Stimulated activated CD8-positive, alpha-beta memory T cell treated with anti-CD3 and anti-CD28 coated beads, Interleukin-4, amount 100 ng/mL, for 48 hours (primary cell): ENCODE measurements around the gene LAMB4.

Experiments used
- DNase-seq: peaks from one replicate; pipeline ENCODE4 v3.0.0-alpha.2; 2020

LAMB4 gene

GRCh38 chr7:108130261-108130660 lies at the start of gene LAMB4:
Gene LAMB4 (minus strand): TSS chr7:108130361. CDS start chr7:108123164, 7,197 bp downstream.
- no peak for DNase-seq

DNA sequence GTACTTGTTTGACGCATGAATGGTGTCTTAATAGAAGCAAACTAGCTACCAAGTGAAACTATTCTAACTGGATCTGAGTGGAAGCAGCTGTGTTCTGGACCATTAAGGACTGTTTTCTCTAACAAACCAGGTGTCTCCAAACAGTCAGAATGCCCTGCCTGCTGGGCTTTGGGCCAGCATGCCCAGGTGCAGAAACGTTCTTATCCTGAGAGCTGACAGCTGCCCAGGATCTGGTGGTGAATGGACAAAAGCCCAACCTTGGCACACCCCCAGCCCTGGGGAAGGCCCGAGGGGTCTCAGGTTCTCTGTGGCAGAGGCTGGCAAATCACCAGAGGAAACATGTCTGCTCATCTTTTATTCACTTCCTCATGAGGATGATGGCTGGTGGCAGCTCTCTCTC lies 48.2 kb upstream of the LAMB4 start:
- DNase-seq, result no peak

DNA sequence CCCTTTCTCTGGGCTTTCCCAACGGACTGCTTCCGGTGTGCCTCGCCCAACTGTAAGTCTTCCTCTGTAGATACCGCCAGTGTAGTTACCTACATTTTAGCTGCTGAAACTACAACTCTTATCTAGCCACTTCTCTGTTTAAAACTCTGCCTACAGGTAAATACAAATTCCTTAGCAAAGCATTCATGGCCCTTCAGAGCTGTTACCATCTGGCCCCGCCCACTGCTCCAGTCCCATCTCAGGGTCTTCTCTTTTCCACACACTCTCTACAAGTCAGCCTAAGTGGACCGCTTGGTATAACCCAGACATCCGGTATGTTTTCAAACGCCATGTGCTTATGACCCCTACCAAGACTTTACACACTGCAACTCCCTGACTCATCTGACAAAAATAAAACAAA lies 41.0 kb upstream of the LAMB4 start:
- no peak for DNase-seq

- no peak for DNase-seq
These were observed 40.1 kb upstream of the LAMB4 start for GRCh38 chr7:108170251-108170650.

- no peak for DNase-seq
These were observed 37.3 kb upstream of the LAMB4 start for GRCh38 chr7:108167460-108167859.

GRCh38 chr7:108166687-108167086 lies 36.5 kb upstream of the LAMB4 start:
- DNase-seq, result no peak

GRCh38 chr7:108165723-108166122 lies 35.6 kb upstream of the LAMB4 start:
- no peak for DNase-seq

DNA sequence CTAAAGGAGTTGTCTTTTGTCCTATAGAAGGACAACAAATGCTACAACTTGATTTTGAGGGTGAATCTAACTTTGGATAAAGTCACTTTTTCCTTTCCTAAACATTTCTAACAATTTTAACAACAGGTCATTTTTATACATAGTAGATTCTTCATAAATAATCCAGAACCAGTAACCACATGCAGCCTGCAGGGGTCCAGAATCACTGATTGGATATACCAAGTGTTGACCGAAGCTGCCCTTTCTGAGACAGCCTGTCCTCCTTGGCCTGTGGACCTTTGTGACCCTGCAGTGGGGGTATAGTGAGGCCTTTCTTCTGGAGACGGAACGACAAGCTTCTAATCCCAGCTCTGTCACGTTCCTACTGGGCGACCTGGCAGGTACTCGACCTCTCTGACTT lies 34.8 kb upstream of the LAMB4 start:
- DNase-seq, result no peak

DNA sequence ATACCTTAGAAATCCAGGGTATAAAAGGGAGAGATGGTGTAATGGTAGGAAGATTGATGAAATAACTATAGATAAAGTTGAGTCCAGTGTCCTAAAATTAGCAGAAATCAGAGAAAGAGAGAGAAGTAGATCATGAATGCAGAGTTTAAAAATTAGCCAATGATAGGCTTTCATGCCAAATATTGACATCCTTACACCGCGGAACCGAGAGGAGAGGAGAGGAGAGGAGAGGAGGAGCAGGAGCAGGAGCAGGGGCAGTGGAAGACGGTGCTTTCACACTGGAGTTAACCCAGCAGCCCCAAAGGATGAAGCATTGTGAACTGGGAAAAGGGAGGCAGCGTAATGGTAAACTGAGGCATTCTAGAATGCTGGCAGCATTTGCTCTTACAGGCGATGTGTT lies 34.2 kb upstream of the LAMB4 start:
- DNase-seq, result no peak

- no peak for DNase-seq
These were observed 28.6 kb upstream of the LAMB4 start for GRCh38 chr7:108158776-108159175.

- no peak for DNase-seq
These were observed 27.6 kb upstream of the LAMB4 start for GRCh38 chr7:108157606-108158335.

DNA sequence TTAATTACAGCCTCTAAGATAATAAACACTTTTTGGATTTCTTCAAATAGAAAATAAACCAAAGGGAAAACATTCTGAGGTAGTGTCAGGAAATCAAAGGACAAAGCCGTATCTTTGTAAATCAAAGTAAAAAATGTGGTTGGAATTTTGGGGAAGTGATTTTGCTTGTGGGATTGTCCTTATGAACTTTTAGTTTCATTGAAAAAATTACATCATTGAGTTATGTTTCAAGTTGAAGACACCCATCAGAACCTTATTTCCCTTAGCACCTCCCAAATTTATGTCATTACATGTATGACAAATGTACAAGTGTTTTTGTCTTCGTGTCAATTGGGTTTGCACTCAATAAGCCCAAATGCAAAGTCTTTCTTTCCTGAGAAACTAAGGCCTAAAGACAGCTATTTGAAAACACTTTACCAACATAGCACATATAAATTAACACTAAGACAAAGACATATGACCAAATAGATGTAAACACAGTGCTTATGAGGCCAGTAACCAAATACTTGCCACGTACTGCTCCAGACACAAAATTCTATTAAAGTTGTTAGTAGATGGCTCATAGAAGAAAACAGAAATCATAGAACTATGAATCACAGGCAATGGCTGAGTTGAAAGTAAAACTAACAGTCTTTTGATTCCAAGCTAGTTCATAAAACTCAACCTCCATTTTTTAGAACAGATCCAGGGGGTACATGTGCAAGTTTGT lies 26.9 kb upstream of the LAMB4 start:
- no peak for DNase-seq

DNA sequence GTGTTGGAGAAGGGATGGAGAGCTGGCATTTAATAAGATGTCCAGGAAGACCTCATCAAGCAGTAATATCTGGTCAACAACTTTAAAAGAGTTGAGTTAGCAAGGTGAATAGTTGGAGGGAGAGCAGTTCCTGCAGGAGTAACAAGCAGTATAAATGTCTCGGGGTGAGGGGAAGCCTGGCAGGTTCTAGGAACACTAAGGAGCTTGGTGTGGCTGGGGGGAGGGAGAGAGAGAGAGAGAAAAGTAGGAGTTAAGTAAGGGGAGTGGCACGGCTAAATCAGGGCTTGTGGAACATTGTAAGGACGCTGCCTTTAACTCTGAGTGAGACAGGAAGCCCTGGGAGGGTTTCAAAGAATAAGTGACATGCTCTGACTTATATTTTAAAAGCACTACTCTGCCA lies 22.0 kb upstream of the LAMB4 start:
- DNase-seq, result no peak

DNA sequence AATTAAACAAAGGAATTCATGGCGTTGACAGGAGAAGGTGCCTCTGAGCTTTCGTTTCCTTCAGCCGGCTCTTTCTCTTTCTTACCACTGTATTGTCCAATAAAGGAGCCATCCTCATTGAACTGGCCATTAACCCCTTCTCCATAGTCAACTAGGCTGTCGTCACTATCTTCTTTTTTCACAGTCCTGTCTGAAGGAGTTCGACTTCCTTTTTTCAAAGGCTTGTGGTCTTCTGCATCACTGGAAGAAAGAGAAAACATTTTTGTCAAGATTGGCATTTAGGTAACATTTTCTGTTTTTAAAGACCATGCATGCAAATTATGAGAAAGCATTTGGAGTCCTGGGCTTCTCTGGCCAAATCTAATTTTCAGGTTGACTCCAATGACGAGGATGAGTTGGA lies 19.7 kb upstream of the LAMB4 start:
- DNase-seq, result no peak

DNA sequence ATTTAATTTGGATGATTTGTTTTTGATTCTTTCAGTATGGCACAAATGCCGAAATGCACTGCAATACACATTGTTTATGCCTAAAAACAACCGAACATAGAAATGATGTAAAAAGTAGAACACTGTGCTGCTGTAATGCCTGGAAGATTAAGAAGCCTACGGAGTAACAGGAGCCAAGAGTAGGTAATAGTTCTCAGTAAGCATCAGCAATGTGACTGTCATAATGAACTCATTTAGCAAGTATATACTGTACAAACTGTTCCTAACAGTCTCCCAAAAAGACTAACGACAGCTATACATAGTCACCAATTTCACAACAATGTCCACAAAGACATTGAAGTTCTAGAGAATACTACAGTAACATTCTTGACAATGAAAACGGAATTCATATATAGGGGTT lies 19.0 kb upstream of the LAMB4 start:
- no peak for DNase-seq

DNA sequence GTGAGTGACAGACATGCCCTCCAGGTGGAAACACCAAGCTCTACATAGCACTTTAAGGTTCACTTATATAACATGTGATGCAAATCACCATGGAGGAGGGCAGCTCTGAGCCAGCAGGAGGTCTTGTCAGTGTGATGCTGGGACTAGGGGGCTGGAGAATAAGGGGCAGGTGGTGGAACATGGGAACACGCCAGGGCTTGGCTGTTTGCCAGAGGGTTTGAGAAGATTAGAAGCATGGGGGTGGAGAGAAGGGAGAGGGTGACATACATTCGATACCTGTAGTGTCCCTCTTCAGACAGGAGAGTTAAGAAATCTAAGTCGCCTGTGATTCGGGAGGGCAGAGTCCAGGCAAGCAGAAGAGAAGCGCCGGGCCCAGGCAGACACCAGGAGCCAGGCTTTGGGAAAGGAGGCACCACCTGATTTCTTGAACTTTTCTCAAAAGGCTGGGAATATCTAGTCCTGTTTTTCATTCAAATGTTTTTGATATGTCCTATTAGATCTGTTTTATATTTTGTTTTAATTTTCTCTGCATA lies 16.9 kb upstream of the LAMB4 start:
- no peak for DNase-seq

- peak; percentile 60 for DNase-seq
These were observed 16.1 kb upstream of the LAMB4 start for GRCh38 chr7:108146070-108146842.

DNA sequence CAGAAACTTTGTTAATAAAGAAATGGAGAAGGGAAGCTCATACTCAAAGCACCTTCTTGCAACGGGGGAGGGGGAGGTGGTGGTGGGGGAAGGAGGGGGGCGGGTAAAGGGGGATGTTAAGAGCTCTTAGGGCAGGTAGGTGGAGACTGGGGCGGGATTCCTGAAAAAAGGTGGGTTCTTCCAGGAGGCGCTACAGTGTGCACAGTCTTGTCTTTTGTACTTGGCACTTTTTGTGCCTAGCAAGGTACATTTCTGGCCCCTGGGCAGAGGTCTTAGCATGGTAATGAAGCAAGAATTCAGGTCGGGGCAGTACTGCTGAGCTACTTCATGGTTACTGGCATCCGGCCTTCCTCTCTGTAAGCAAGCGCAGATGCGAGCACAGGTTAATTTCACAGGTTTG lies 15.2 kb upstream of the LAMB4 start:
- DNase-seq, result no peak

DNA sequence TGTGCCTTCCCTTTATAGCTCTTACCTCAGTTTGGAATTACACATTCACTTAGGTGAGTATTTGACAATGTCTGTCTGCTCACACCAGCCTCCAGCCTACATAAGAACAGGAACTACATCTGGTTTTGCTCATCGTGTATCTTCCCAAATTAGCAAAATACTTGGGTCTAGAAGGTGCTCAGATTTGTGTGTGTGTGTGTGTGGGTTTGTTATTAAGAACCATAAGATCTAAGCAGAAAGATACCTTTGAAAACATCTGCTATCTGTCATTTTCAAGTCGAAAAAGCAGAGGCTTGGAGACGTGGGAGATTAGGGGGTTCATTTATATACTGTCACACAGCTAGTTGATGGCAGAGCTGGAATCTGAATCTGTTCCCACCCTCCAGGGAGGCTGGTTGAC lies 14.8 kb upstream of the LAMB4 start:
- no peak for DNase-seq

GRCh38 chr7:108143658-108144420 lies 13.7 kb upstream of the LAMB4 start:
- DNase-seq, result no peak

DNA sequence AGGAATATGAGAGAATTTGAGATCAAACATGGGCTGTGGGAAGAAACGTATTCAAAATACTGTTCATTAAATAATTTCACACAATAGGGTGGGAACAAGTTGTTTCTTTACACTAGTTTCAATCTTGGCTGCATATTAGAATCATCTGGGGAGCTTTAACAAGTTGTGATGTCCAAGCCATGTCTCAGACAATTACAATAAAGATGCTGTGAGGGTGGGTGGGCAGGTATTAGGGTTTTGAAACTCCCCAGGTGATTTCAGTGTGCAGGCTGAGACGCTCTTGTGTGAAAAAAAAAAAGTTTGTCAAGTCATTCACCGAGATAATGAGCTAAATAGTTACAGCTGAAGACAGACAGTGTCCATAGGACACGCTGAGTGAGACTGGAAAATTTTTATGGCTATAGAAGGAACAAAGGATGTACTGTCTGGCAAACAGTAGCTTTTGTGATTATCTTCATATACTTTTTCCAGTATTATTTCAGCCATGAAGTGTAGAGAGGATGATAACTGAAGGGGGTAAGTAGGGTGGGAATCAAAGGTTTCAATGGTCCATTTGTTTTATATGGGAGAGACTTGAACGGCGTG lies 12.6 kb upstream of the LAMB4 start:
- no peak for DNase-seq

DNA sequence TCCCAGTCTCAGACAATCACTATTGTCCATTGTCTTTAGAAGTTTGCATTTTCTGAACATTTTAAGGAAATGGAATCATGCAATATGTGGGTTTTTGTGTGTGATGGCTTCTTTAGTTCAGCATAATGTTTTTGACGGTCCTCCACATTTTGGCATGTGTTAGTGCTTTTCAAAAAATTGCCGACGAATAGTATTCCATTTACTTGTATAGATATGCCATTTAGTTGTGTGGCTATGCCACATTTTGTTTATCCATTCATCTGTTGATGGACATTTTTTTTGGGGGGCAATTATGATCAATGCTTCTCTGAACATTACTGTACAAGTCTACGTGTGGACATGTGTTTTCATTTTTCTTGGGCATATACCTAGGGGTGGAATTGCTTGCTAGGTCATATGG lies 12.0 kb upstream of the LAMB4 start:
- DNase-seq, result no peak

- no peak for DNase-seq
These were observed 10.5 kb upstream of the LAMB4 start for GRCh38 chr7:108140671-108141070.
